ENCODE results near the gene TSPAN14. TPM values are rescaled to one million over a fixed set of nuclear protein-coding genes. Genes with fewer than 3 reads are reported as not detected.

TSPAN14 gene
- total and polyA plus RNA-seq, 2 of the 13 experiments (the other 11 are each of a cell fraction or from before 2014, with no cell fraction given), result 24.1 to 80.6 TPM

- TF ChIP-seq ARID5B (CRISPR knock-in tag; IDR thresholded peaks at IDR 0.05), result peak; percentile 44; the same call in 1 of the 2 replicates
- TF ChIP-seq GMEB1 (CRISPR knock-in tag; IDR thresholded peaks at IDR 0.05; ENCODE audit: borderline replicate concordance), result no peak
- TF ChIP-seq FOXP4 (CRISPR knock-in tag; IDR thresholded peaks at IDR 0.05), result peak; percentile 66; the same call in 1 of the 2 replicates
- no peak for TF ChIP-seq CERS6 (CRISPR knock-in tag; IDR thresholded peaks at IDR 0.05)
- TF ChIP-seq TAF1 (CRISPR knock-in tag; IDR thresholded peaks at IDR 0.05), result no peak
- TF ChIP-seq ZNF629 (CRISPR knock-in tag; conservative IDR thresholded peaks at IDR 0.05), result 0 out of 2 replicates have a peak, but pooled peaks have one; percentile 12
- TF ChIP-seq ELF3 (CRISPR knock-in tag; IDR thresholded peaks at IDR 0.05), result no peak
- no peak for TF ChIP-seq NFE2L2 (IDR thresholded peaks at IDR 0.05; ENCODE audit: low read length)
- TF ChIP-seq CBX2 (IDR thresholded peaks at IDR 0.05; ENCODE audit: low read depth, low read length), result no peak
- no peak for TF ChIP-seq CBX2 (CRISPR knock-in tag; IDR thresholded peaks at IDR 0.05; ENCODE audit: low read depth)
- TF ChIP-seq SIX1 (CRISPR knock-in tag; IDR thresholded peaks at IDR 0.05; ENCODE audit: borderline replicate concordance), result no peak
- TF ChIP-seq PBX3 (CRISPR knock-in tag; IDR thresholded peaks at IDR 0.05; ENCODE audit: borderline replicate concordance), result no peak
- peak; percentile 85 for TF ChIP-seq TFE3 (CRISPR knock-in tag; IDR thresholded peaks at IDR 0.05)
- peak; percentile 30 for TF ChIP-seq SAP130 (CRISPR knock-in tag; IDR thresholded peaks at IDR 0.05; ENCODE audit: low read depth)
- no peak for TF ChIP-seq ZNF431 (CRISPR knock-in tag; IDR thresholded peaks at IDR 0.05; ENCODE audit: borderline replicate concordance, low read depth)
- TF ChIP-seq ZNF484 (CRISPR knock-in tag; IDR thresholded peaks at IDR 0.05; ENCODE audit: borderline replicate concordance, low read depth), result no peak
- TF ChIP-seq HDAC2 (CRISPR knock-in tag; IDR thresholded peaks at IDR 0.05), result 0 out of 2 replicates have a peak, but pooled peaks have one; percentile 47
- no peak for TF ChIP-seq ZNF556 (CRISPR knock-in tag; IDR thresholded peaks at IDR 0.05; ENCODE audit: borderline replicate concordance)
- TF ChIP-seq ZSCAN30 (CRISPR knock-in tag; IDR thresholded peaks at IDR 0.05), result no peak
These were observed 39.5 kb downstream of the TSPAN14 start (continued) for GRCh38 chr10:80493522-80494051.
